GM19035 (cell line): Measurements from ENCODE around the gene CDH6.

ENCODE experiments used
- ATAC-seq: cut with Tn5 transposase; IDR thresholded peaks from one replicate; pipeline ENCODE4 v1.9.1; 2021; ENCODE audit not compliant: unreplicated experiment

Gene CDH6

DNA sequence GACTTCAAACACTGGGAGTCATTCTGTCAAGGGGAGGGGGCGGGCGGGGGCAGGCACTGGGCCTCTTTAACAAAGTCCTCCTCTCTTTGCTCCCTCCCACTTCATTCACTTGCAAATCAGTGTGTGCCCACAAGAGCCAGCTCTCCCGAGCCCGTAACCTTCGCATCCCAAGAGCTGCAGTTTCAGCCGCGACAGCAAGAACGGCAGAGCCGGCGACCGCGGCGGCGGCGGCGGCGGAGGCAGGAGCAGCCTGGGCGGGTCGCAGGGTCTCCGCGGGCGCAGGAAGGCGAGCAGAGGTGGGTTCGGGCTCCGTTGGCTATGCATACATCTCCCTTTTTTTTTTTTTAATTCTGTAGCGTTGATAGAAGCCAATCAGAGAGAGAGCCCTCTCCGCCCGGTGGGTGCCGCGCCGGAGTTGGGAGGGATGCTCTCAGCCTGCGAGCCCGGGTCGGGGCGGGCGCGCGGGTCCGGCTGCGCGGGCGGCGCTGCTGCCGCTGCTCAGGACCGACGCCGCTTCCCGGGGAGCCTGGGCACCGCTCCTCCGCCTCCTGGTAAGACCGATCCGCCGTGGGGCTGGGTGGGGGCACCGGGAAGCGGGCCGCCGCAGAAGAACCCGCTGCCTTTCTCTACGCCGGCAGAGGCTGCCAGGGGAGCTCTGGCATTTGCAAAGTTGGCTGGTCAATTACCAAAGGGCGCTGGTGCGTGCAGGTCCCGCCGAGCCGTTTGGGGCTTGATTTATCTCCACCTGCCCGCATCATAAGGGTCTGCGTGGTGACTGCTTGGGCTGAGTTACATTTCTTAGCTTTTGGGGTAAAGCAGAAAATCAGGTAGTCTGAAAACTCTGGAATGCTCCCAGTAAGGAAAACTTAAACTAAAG, at the start of gene CDH6:
Gene CDH6 (plus strand): TSS at position 96 of the 877 bp plus-strand sequence. CDS start 73,788 bp downstream, outside the sequence.
- ATAC-seq, result no peak

DNA sequence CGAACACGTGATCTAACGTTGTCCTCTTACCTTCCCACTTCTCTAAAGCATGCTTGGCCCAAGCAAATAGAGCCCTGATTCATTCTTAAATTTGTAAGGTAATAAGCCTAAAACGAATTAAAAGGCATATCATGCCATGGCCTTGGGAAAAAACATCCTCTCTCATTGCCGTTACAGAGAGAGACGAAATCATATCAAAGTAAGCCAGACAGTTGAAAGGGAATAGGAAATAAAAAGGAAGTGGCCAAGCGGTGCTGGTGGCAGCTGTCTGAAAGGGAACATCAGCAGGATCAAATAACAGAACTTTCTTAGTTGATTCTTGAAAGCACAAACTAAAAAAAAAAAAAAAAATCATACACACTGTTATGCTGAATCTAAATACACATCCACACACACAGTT, 49.1 kb upstream of the CDH6 start:
- no peak for ATAC-seq

GRCh38 chr5:31148959-31149475, 44.5 kb upstream of the CDH6 start:
- no peak for ATAC-seq

DNA sequence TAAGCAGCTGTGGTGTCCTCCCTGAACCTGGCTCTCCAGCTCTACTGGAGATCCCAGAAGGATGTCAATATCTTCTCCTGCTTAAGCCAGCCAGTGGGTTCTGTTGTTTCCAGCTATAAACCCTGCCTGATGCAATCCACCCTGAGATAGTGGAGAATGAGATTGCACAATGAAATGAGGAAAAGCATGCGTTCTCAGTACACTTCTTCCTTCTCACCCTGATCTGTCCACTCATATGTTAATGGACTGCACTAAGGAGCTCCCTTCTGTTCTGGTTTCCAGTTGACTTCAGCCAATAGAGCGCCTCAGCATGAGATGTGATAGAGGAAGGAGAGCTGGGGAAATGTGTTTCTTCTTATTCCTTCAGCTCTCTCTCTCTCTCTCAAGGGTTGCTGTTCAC, 40.0 kb upstream of the CDH6 start:
- ATAC-seq, result no peak

DNA sequence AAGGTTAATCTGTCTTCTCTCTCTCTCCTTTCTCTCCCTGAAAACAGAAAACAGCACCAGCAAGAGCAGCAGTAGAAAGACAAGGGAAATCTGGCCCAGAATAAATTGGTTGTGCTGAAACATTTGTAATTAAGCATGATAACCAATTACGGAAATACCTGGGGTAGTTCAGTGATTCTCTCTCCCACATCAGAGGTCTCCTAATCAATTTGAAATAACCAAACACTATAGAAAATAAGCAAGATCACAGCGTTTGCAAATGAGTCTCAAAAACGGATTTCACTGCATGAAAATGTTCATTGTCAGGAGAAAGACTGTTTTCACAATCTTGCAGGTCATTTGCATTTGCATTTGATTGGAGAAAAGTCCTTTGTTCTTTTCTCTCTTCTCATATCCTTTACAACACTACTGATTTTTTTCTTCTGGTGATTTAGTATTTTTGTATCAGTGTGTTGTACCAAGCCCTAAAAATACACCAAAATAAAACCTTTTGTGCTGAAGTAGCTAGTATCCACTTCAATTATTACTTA, 36.8 kb upstream of the CDH6 start:
- ATAC-seq, result no peak

- ATAC-seq, result no peak
These were observed 35.8 kb upstream of the CDH6 start for GRCh38 chr5:31157720-31158119.

DNA sequence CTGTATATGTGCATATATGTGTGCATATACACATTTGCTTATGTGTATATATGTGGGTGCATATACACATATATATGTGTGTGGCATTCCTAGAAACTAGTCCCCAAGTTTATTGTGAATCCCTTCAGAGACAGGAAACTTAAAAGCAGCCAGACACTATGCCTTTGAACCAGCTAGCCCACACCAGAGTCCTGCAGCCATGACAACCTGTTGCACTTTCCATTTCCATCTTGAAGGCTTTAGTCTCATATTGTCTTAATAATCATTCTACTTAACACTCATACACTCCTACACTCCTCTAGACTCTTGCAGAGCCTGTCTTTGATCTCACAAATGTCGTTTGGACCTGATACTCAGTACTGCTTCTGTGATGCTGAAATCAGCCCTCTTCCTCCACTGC, 34.8 kb upstream of the CDH6 start:
- no peak for ATAC-seq

DNA sequence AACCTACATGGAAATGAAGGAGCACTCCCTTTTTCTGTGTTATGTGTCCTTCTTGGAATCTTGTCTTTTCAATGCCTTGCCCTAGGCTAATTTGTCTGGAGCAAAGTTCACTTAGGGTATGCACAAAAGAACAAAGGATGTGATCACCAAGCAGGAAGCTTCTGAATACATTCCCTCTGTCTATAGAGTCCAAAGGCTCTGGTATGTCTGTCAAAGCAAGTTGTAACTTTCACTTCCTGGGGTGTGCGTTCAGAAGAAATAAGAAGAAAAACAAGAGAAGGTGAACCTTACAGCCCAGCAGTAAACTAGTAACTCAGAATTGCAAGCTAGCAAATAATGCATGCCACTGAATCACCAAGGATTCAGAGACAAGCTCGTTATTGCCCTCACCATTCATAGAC, 31.7 kb upstream of the CDH6 start:
- no peak for ATAC-seq

DNA sequence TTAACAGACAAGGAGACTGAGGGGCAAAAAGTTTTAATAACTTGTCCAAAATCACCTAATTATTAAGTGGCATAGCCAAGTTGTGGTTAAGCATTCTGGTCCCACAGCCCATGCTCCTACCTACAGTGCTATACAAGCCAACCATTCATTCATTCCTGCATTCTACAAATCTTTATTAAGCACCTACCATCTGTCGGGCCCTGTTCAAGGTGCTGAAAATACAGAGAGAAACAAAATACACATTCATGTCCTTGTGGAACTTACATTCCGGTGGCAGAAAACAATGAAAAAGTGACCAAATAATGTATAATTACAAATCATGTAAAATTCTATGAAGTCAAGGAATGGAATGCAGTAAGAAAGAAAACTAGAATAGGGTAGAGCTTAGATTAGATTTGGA, 27.8 kb upstream of the CDH6 start:
- ATAC-seq, result no peak

DNA sequence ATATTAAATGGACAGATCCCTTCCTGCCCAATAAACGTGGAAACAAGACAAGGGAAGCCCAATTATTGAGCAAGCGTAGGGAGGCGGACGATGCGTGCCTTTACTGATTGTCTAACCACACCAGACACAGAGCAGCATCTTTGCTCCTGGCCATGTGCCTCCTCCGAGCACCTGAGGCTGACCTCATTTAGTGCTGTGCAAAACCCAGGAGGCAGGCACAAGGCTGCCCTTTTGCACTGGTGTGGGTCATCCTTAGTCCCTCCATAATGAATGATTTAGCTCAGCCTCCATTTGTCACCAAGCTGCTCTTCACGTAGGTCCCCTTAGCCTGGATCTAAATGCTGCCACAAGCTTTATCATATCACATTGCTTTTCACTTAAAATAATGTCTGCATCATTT, 24.1 kb upstream of the CDH6 start:
- no peak for ATAC-seq

GRCh38 chr5:31172881-31173280, 20.6 kb upstream of the CDH6 start:
- no peak for ATAC-seq

DNA sequence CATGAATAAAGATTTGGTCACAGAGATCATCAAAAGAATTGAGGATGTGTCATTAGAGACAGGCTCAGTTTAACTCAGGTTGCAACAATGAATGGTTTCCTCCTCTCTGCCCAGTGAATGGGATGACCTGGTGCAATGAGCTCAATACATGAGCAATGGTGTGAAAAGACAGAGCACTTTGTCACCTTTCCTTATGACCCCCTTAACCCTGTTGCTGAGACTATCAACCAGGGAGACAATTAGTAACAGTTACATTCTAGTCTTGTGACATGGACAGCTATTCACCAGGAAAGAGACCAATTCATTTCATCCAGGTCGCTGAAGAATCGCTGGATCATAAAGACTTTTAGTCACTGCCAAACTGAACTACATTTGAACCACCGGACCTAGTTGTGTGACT, 19.9 kb upstream of the CDH6 start:
- ATAC-seq, result no peak

DNA sequence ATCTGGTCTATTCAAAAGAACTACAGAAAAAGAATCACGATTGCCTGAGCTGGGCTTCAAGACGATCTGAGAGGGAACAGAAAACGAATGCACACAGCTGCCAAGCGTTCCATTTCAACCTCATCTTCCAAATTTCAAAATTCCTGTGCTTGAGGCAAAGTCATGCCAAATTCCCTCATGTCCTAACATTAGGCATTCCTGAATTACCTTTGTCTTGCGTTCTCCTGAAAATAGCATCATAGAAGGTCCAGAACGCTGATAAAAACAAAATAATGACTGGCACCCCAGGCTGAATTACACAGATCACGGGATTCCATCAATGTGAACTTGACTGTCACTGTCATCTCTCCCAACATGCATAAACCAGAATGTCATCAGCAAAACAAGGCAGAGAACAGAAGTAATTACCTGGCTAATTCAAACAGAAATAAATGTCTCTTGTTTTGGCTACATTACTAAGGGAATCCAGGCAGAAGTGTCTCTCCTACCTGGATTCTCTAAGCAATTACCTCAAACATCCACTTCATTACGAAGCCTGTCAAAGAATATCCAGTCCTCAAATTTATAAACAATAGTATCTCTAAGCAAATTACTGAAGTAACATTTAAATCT, 12.0 kb upstream of the CDH6 start:
- no peak for ATAC-seq

DNA sequence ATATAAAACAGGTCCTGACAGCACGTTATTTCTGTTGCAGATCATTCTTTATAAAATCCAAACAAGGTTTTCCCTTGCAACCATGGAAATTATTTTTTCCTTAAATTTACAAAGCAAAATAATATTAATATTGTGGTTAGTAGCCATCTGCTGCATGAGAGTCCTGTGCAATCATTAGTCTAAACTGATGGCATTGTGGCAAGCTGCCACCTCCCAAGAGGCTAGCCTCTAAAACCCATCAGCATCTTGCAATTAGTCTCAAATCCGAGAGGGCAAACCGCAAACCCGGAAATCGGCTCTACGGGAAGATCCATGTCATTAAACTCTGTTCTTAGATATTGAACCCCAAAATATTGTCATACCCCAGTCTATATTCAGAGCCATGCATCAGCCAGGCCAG, 11.3 kb upstream of the CDH6 start:
- no peak for ATAC-seq

DNA sequence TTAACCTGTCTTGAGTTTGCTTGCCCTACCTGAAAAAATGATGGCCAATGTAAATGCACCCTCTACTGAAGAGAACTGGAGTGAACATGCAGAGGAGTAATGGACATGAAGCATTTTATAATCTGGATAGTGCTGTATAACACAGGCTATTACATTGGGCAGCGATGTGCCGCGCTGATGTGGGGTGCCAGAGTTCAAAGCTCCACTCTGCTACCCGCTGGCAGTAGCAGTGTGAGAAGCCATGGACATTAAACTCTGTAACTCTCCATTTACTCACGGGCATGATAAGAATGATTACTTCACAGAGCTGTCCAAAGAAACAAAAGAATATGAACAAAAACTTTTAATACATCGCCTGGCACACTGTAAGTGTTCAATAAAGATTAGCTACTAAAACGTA, 7.5 kb upstream of the CDH6 start:
- no peak for ATAC-seq

DNA sequence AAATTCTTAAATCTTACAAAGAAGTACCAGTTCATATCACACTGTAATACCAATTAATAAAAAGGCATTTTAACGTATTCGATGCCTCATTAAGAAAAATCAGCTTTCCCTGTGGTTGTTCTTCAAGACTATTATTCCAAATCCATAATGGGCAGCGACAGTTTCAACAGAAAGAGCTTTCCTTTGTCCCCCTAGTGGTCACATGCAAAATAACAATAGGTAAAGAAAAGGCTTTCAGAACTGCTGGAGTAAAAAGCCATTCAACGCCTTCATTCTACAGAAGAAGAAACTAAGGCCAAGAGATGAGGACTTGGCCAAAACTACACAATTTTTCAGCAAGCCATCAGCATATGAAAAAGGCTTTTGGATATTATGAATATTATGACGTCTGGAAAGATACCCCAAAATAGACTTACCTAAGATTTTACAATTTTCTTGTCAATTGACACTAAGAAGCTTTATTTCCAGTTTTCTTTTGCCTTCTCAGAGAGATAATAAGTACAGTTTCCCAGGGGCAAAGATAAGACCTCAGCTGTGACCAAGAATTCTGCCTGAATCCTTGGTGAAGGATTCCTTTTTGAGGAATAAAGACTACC, 6.7 kb upstream of the CDH6 start:
- ATAC-seq, result no peak

GRCh38 chr5:31187591-31187990, 5.9 kb upstream of the CDH6 start:
- no peak for ATAC-seq

GRCh38 chr5:31192442-31192841, 1.0 kb upstream of the CDH6 start:
- no peak for ATAC-seq

DNA sequence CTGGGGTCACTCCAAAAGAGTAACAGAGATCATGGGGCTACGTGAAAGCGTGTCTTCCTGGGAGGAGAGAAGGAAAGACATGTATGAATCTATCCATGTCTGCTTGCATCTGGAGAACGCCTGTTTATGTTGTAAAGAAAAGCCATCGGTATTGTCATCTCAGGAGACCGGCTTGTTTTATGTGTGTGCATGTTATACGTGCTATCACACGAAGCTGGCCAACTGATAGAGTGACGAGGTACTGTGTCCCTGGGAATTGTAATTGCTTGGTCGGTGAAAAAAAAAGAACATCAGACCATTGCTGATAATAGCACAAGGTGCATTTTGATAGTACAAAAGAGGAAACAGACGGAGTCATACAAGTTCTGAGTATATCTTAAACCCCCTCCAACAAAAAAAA, 370 bp upstream of the CDH6 start:
- no peak for ATAC-seq

- ATAC-seq, result no peak
These were observed 955 bp downstream of the CDH6 start for GRCh38 chr5:31194468-31194813.

GRCh38 chr5:31194892-31195555, 1.5 kb downstream of the CDH6 start:
- no peak for ATAC-seq
